H1 (cell line): ENCODE data around the gene RPTOR. TPM values are rescaled to one million over a fixed set of nuclear protein-coding genes. Genes with fewer than 3 reads are reported as not detected.

ENCODE experiments used
- CTCF ChIA-PET: fragments of 300-600 bp; sonication (Branson Sonifier 250); formaldehyde crosslinking; loops from one replicate; lab custom pipeline; 2021; ENCODE audit not compliant: partially characterized antibody; lab: Charles Lee
- POLR2A ChIA-PET: fragments of 300-600 bp; sonication (Branson Sonifier 250); formaldehyde crosslinking; loops from one replicate; lab custom pipeline; 2021; ENCODE audit warnings: inconsistent platforms; ENCODE audit not compliant: partially characterized antibody; lab: Charles Lee
- DNase-seq, 2 experiments: peaks; one replicate each; pipeline versions ENCODE4 v3.0.0 to v3.0.0-alpha.2; 2010 to 2022; ENCODE audit warnings: low spot score in 2 of 2, low read depth in 1 of 2, mixed read lengths in 1 of 2
- FAIRE-seq: peaks from 2 replicates; lab custom pipeline; 2011; peaks lifted over from hg19 to GRCh38; lab: Jason Lieb, UNC
- H2AFZ ChIP-seq: 2 replicates; pipeline ENCODE4 v1.8.1; 2012; ENCODE audit warnings: low read length, inconsistent platforms
- H2AK5ac ChIP-seq: 2 replicates; pipeline ENCODE4 v1.6.1; 2013; ENCODE audit warnings: low read depth, low read length
- H2BK120ac ChIP-seq: replicated peaks from 2 replicates; pipeline ENCODE3; 2013; ENCODE audit warnings: low read depth, low read length, inconsistent platforms
- H2BK12ac ChIP-seq: 2 replicates; pipeline ENCODE4 v1.6.1; 2013; ENCODE audit warnings: low read depth, low read length
- H2BK15ac ChIP-seq: 2 replicates; pipeline ENCODE4 v1.6.1; 2013; ENCODE audit warnings: low read length
- H2BK20ac ChIP-seq: 2 replicates; pipeline ENCODE4 v1.6.1; 2013; ENCODE audit warnings: low read length
- H2BK5ac ChIP-seq: 2 replicates; pipeline ENCODE4 v1.6.1; 2013; ENCODE audit warnings: low read depth, low read length
- H3K14ac ChIP-seq: 2 replicates; pipeline ENCODE4 v1.6.1; 2013; ENCODE audit warnings: inconsistent platforms; ENCODE audit not compliant: insufficient read length
- H3K18ac ChIP-seq: 2 replicates; pipeline ENCODE4 v1.6.1; 2013; ENCODE audit warnings: low read length; ENCODE audit errors: extremely low read depth
- H3K23ac ChIP-seq: 2 replicates; pipeline ENCODE4 v1.6.1; 2013; ENCODE audit warnings: inconsistent platforms; ENCODE audit not compliant: insufficient read length
- H3K23me2 ChIP-seq: 2 replicates; pipeline ENCODE4 v1.6.1; 2013; ENCODE audit warnings: low read depth, low read length
- H3K27ac ChIP-seq: 2 replicates; pipeline ENCODE4 v1.6.1; 2011; ENCODE audit warnings: low read depth, low read length, inconsistent platforms
- H3K27me3 ChIP-seq, 4 experiments: replicated peaks in 1 of 4; 1 replicate in 1 of 4; 2 replicates in 3 of 4; pipeline versions ENCODE4 v1.6.1 to v1.8.1; 2011 to 2013; ENCODE audit warnings: low read length in 3 of 4, mild to moderate bottlenecking in 3 of 4, inconsistent platforms in 2 of 4, mixed read lengths in 2 of 4, moderate library complexity in 1 of 4; ENCODE audit not compliant: control insufficient read depth in 3 of 4, insufficient read depth in 3 of 4; ENCODE audit errors: extremely low read depth in 1 of 4
- H3K36me3 ChIP-seq, 4 experiments: 2 replicates each; pipeline versions ENCODE4 v1.6.1 to v1.8.1; 2011 to 2013; ENCODE audit warnings: mild to moderate bottlenecking in 4 of 4, low read length in 3 of 4, moderate library complexity in 2 of 4, control low read depth in 1 of 4, inconsistent platforms in 1 of 4; ENCODE audit not compliant: insufficient read depth in 4 of 4, control insufficient read depth in 2 of 4
- H3K4ac ChIP-seq: replicated peaks from 2 replicates; pipeline ENCODE3; 2013; ENCODE audit warnings: low read length, low read depth, mixed read lengths, inconsistent platforms; ENCODE audit not compliant: insufficient read length
- H3K4me1 ChIP-seq, 4 experiments: replicated peaks in 1 of 4; 1 replicate in 1 of 4; 2 replicates in 3 of 4; pipeline versions ENCODE4 v1.6.1 to v1.8.1; 2011 to 2013; ENCODE audit warnings: low read length in 3 of 4, inconsistent platforms in 2 of 4, mixed read lengths in 1 of 4; ENCODE audit not compliant: insufficient read depth in 4 of 4, control insufficient read depth in 3 of 4
- H3K4me2 ChIP-seq, 2 experiments: 2 replicates each; pipeline versions ENCODE4 v1.6.1 to v1.8.1; 2011 to 2013; ENCODE audit warnings: low read depth in 2 of 2, low read length in 2 of 2, control low read depth in 1 of 2, inconsistent platforms in 1 of 2, mild to moderate bottlenecking in 1 of 2; ENCODE audit not compliant: insufficient read depth in 1 of 2
- H3K4me3 ChIP-seq, 4 experiments: fragments of 200-600, 300-600 bp in 1 of 4; sonication (generic), shearing (Covaris generic), sonication (Bioruptor Twin) in 1 of 4; 2 replicates each; pipeline versions ENCODE4 v1.5.1 to v1.8.1; 2011 to 2016; ENCODE audit warnings: low read length in 4 of 4, low read depth in 3 of 4, control low read depth in 2 of 4, inconsistent platforms in 2 of 4, mild to moderate bottlenecking in 2 of 4, mixed read lengths in 1 of 4, moderate library complexity in 1 of 4; ENCODE audit not compliant: insufficient read depth in 2 of 4; ENCODE audit errors: extremely low read depth in 1 of 4
- H3K56ac ChIP-seq: replicated peaks from 2 replicates; pipeline ENCODE3; 2013; ENCODE audit warnings: low read depth, mild to moderate bottlenecking, mixed read lengths, low read length, inconsistent platforms; ENCODE audit not compliant: insufficient read length
- H3K79me1 ChIP-seq: 2 replicates; pipeline ENCODE4 v1.6.1; 2013; ENCODE audit warnings: low read depth, low read length, control low read depth
- H3K79me2 ChIP-seq, 2 experiments: 2 replicates each; pipeline versions ENCODE4 v1.6.1 to v1.8.1; 2012 to 2013; ENCODE audit warnings: low read length in 2 of 2, mild to moderate bottlenecking in 2 of 2, inconsistent platforms in 1 of 2; ENCODE audit not compliant: insufficient read depth in 2 of 2, control insufficient read depth in 1 of 2
- H3K9ac ChIP-seq, 4 experiments: replicated peaks in 1 of 4; 1 replicate in 1 of 4; 2 replicates in 3 of 4; pipeline versions ENCODE4 v1.6.1 to v1.8.1; 2011 to 2013; ENCODE audit warnings: low read depth in 3 of 4, low read length in 3 of 4, control low read depth in 2 of 4, mild to moderate bottlenecking in 2 of 4, moderate library complexity in 2 of 4, inconsistent platforms in 1 of 4; ENCODE audit errors: extremely low read depth in 1 of 4
- H3K9me3 ChIP-seq, 2 experiments: 2 replicates each; pipeline versions ENCODE4 v1.6.1 to v1.8.1; 2012 to 2013; ENCODE audit warnings: mild to moderate bottlenecking in 2 of 2, moderate library complexity in 2 of 2, control low read depth in 1 of 2, inconsistent platforms in 1 of 2, low read depth in 1 of 2, low read length in 1 of 2, mixed read lengths in 1 of 2; ENCODE audit not compliant: insufficient read depth in 2 of 2
- H4K20me1 ChIP-seq, 2 experiments: replicated peaks in 1 of 2; 2 replicates each; pipeline versions ENCODE3 to v1.8.1; 2011 to 2013; ENCODE audit warnings: inconsistent platforms in 2 of 2, low read length in 2 of 2, mild to moderate bottlenecking in 1 of 2; ENCODE audit not compliant: insufficient read depth in 2 of 2, control insufficient read depth in 1 of 2
- H4K5ac ChIP-seq: 2 replicates; pipeline ENCODE4 v1.6.1; 2013; ENCODE audit warnings: low read length, low read depth, mixed read lengths, inconsistent platforms; ENCODE audit not compliant: insufficient read length
- H4K8ac ChIP-seq: 2 replicates; pipeline ENCODE4 v1.8.0; 2013; ENCODE audit warnings: mild to moderate bottlenecking, moderate library complexity, low read length, inconsistent platforms; ENCODE audit not compliant: insufficient read depth; ENCODE audit errors: extremely low read depth
- H4K91ac ChIP-seq: replicated peaks from 2 replicates; pipeline ENCODE3; 2013; ENCODE audit warnings: low read length, mixed read lengths, inconsistent platforms; ENCODE audit not compliant: insufficient read length
- CBX8 ChIP-seq: fragments of 300-800, 300-1000 bp; sonication (generic); IDR thresholded peaks from 2 replicates; pipeline ENCODE4 v1.7.1; 2016; ENCODE audit warnings: low read depth, low read length, borderline replicate concordance
- CTBP2 ChIP-seq: IDR thresholded peaks from 2 replicates; pipeline ENCODE4 v1.7.0; 2011; ENCODE audit warnings: borderline replicate concordance, mild to moderate bottlenecking, moderate library complexity, mixed read lengths, low read length; ENCODE audit not compliant: insufficient read depth, insufficient read length
- GABPA ChIP-seq: IDR thresholded peaks from 2 replicates; pipeline ENCODE4 v1.6.1; 2011; ENCODE audit warnings: mild to moderate bottlenecking, low read length, moderate library complexity, borderline replicate concordance; ENCODE audit not compliant: insufficient read depth
- WGBS, 2 experiments: shearing (Covaris generic) in 1 of 2; methylation state at CpG; one replicate each; pipeline versions ENCODE4 v1.1.6 to v1.1.7; 2013 to 2015; ENCODE audit warnings: low lambda C conversion rate in 2 of 2, mixed read lengths in 2 of 2, inconsistent platforms in 1 of 2, low coverage in 1 of 2, missing lambda C conversion rate in 1 of 2; ENCODE audit not compliant: insufficient replicate concordance in 2 of 2, insufficient coverage in 1 of 2, insufficient read length in 1 of 2; ENCODE audit errors: extremely low coverage in 1 of 2, missing lambda C conversion rate in 1 of 2; 5-methylcytosine and 5-hydroxymethylcytosine counted together
- polyA plus RNA-seq, 7 experiments: library from polyadenylated mRNA; depleted of rRNA in 3 of 7; stranded (reverse) in 5 of 7; unstranded in 2 of 7; fragments of >200 nt in 5 of 7; fragments of 200-250 nt in 2 of 7; gene quantifications; 1 replicate in 5 of 7; 2 replicates in 1 of 7; 4 replicates in 1 of 7; pipeline versions ENCODE4 v1.2.1 to v1.2.3, GENCODE V29; 2011 to 2013; ENCODE audit warnings: missing spikeins in 2 of 7, mixed read lengths in 2 of 7
- total RNA-seq: library from RNA; stranded (reverse); fragmentation: NEBNext Ultra II Directional; extraction: Animal tissue kit (Norgen Biotek cat#: 25700); gene quantifications from 2 replicates; pipeline ENCODE4 v1.2.1, GENCODE V29; 2021
- TF ChIP-seq, protein P1 (sequence below): IDR thresholded peaks from 2 replicates; pipeline ENCODE4 v1.6.1; 2011; ENCODE audit warnings: low read length, improper control_type of control experiment
- TF ChIP-seq, protein P2 (sequence below): IDR thresholded peaks from 2 replicates; pipeline ENCODE4 v1.6.1; 2012; ENCODE audit warnings: low read length, inconsistent platforms
- TF ChIP-seq, protein P3 (sequence below), 3 experiments: IDR thresholded peaks; 1 replicate in 2 of 3; 2 replicates in 1 of 3; pipeline versions ENCODE4 v1.5.1 to v1.6.1; 2011; ENCODE audit warnings: low read length in 3 of 3, mild to moderate bottlenecking in 3 of 3, inconsistent platforms in 2 of 3, low read depth in 1 of 3, moderate library complexity in 1 of 3; ENCODE audit not compliant: insufficient read depth in 1 of 3; ENCODE audit errors: control extremely low read depth in 1 of 3

The RPTOR gene
- total and polyA plus RNA-seq, 2 of the 8 experiments (the other 6 are each of a cell fraction or from before 2014, with no cell fraction given): 6.9 to 28.7 TPM

DNA sequence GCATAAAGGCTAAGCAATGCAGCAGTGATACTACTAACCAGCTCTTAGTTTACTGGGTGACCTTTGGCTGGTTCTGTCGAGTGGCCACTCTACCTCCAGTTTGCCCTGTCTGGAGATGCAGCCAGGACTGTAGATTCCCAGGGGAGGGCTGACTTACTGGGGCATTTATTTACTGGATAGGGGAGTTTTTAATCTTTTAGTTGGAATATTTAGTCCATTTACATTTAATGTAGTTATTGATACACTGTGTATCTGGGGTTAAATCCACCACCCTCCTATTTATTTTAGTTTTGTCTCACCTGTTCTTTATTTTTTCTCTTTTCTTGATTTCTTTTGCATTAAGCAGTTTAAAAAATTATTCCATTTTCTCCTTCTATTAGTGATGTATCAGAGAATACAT lies 112.9 kb downstream of the RPTOR start:
- Histone ChIP-seq H3K9me3 (0 out of 4 replicates have a peak, but pooled peaks cover 0 to 2% of the 10 kb centered on the region in 2 experiments), H2AFZ (no peak overlapping the region), H4K91ac (no peak overlapping the region), H2BK20ac (no peak overlapping the region), H4K5ac (no peak overlapping the region), H2BK120ac (no peak overlapping the region), H3K23me2 (no peaks in the 10 kb centered on the region; the same call in 1 of the 2 replicates), H3K27ac (no peak overlapping the region), H3K4me2 (no peak overlapping the region), H3K36me3 (no peaks in the 10 kb centered on the region), H3K14ac (no peak overlapping the region), H3K27me3 (no peaks in the 10 kb centered on the region), H2AK5ac (no peak overlapping the region), H2BK15ac (no peak overlapping the region), H2BK12ac (no peak overlapping the region), H3K79me1 (peaks cover 13% of the 10 kb centered on the region; the same call in 1 of the 2 replicates), H3K18ac (no peak overlapping the region), H4K8ac (no peak overlapping the region), H3K9ac (no peak overlapping the region), H3K79me2 (peaks cover 0 to 35% of the 10 kb centered on the region in 2 experiments; a peak in 2 of 4 replicates), H3K56ac (no peak overlapping the region), H3K4me3 (no peak overlapping the region), H3K4me1 (peaks cover 0 to 6% (median 0%) of the 10 kb centered on the region in 4 experiments; a peak in 2 of 7 replicates), H2BK5ac (no peak overlapping the region), H3K4ac (no peak overlapping the region), H4K20me1 (peaks cover 0 to 9% of the 10 kb centered on the region in 2 experiments), H3K23ac (no peak overlapping the region)
- POLR2A ChIA-PET: interaction anchor here (0.7 to 0.9 kb wide), 2 partner anchors 9 to 20 kb away, joined by 4 read pairs; no protein-coding TSS in a partner anchor
- CTCF ChIA-PET: interaction anchor here (0.8 to 1.6 kb wide), 4 partner anchors 19 to 238 kb away, joined by 3 read pairs; no protein-coding TSS in a partner anchor
- FAIRE-seq (no peak), DNase-seq (no peak)
- 80% methylated on average over 1 of the region's 1 CpG; no CpG with 5 or more reads in 1 of the 2 experiments for WGBS, 2 experiments
- TF ChIP-seq, protein P1, sequence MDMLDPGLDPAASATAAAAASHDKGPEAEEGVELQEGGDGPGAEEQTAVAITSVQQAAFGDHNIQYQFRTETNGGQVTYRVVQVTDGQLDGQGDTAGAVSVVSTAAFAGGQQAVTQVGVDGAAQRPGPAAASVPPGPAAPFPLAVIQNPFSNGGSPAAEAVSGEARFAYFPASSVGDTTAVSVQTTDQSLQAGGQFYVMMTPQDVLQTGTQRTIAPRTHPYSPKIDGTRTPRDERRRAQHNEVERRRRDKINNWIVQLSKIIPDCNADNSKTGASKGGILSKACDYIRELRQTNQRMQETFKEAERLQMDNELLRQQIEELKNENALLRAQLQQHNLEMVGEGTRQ: no peak
- TF ChIP-seq, protein P2, sequence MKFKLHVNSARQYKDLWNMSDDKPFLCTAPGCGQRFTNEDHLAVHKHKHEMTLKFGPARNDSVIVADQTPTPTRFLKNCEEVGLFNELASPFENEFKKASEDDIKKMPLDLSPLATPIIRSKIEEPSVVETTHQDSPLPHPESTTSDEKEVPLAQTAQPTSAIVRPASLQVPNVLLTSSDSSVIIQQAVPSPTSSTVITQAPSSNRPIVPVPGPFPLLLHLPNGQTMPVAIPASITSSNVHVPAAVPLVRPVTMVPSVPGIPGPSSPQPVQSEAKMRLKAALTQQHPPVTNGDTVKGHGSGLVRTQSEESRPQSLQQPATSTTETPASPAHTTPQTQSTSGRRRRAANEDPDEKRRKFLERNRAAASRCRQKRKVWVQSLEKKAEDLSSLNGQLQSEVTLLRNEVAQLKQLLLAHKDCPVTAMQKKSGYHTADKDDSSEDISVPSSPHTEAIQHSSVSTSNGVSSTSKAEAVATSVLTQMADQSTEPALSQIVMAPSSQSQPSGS: no peak
- TF ChIP-seq, protein P3, sequence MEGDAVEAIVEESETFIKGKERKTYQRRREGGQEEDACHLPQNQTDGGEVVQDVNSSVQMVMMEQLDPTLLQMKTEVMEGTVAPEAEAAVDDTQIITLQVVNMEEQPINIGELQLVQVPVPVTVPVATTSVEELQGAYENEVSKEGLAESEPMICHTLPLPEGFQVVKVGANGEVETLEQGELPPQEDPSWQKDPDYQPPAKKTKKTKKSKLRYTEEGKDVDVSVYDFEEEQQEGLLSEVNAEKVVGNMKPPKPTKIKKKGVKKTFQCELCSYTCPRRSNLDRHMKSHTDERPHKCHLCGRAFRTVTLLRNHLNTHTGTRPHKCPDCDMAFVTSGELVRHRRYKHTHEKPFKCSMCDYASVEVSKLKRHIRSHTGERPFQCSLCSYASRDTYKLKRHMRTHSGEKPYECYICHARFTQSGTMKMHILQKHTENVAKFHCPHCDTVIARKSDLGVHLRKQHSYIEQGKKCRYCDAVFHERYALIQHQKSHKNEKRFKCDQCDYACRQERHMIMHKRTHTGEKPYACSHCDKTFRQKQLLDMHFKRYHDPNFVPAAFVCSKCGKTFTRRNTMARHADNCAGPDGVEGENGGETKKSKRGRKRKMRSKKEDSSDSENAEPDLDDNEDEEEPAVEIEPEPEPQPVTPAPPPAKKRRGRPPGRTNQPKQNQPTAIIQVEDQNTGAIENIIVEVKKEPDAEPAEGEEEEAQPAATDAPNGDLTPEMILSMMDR (IDR thresholded peaks at IDR 0.05; ENCODE audit: control extremely low read depth in 1 of 3, insufficient read depth in 1 of 3, low read depth in 1 of 3, low read length in 3 of 3): no peak
- TF ChIP-seq CTBP2: no peak
- no peak for TF ChIP-seq CBX8
- TF ChIP-seq GABPA: no peak
